ENCODE results near the gene MRPL22.
"Not testable (repeated sequence)": the region's sequence is repeated elsewhere in the genome, so short reads cannot be mapped to it uniquely, and the experiment has no call there.

Gene MRPL22

GRCh38 chr5:154943527-154943926, 2.7 kb downstream of the MRPL22 start:
- no peak for DNase-seq

GRCh38 chr5:154944716-154945115, 3.8 kb downstream of the MRPL22 start:
- no peak for DNase-seq

- DNase-seq = peak in 1 of 2 experiments; percentile 29
Observed at GRCh38 chr5:154945695-154946301, 4.9 kb downstream of the MRPL22 start.

GRCh38 chr5:154947778-154948177, 6.9 kb downstream of the MRPL22 start:
- DNase-seq = no peak

GRCh38 chr5:154948313-154948712, 7.4 kb downstream of the MRPL22 start:
- no peak for DNase-seq

- DNase-seq = no peak
Observed at GRCh38 chr5:154949781-154950180, 8.9 kb downstream of the MRPL22 start.

- DNase-seq = no peak
Observed at GRCh38 chr5:154956712-154957111, 15.8 kb downstream of the MRPL22 start.

- no peak for DNase-seq
Observed at GRCh38 chr5:154962494-154962893, 21.6 kb downstream of the MRPL22 start.

- no peak for DNase-seq
Observed at GRCh38 chr5:154966081-154966841, 25.4 kb downstream of the MRPL22 start.

GRCh38 chr5:154966874-154967273, 26.0 kb downstream of the MRPL22 start:
- DNase-seq = no peak

GRCh38 chr5:154967421-154968024, 26.6 kb downstream of the MRPL22 start:
- peak in 1 of 2 experiments; percentile 29 for DNase-seq

- no peak for DNase-seq
Observed at GRCh38 chr5:154968953-154969352, 28.1 kb downstream of the MRPL22 start.

- no peak for DNase-seq
Observed at GRCh38 chr5:154970759-154971158, 29.9 kb downstream of the MRPL22 start.

- DNase-seq = no peak
Observed at GRCh38 chr5:154971501-154971900, 30.6 kb downstream of the MRPL22 start.

- DNase-seq = peak in 1 of 2 experiments; percentile 68
Observed at GRCh38 chr5:154972476-154973080, 31.7 kb downstream of the MRPL22 start.

- DNase-seq = not testable (repeated sequence)
Observed at GRCh38 chr5:154976082-154976481, 35.2 kb downstream of the MRPL22 start.

GRCh38 chr5:154977409-154977808, 36.5 kb downstream of the MRPL22 start:
- DNase-seq = no peak

- DNase-seq = not testable (repeated sequence)
Observed at GRCh38 chr5:154978294-154978693, 37.4 kb downstream of the MRPL22 start.

- DNase-seq = no peak
Observed at GRCh38 chr5:154984946-154985516, 44.2 kb downstream of the MRPL22 start.

GRCh38 chr5:154986151-154986550, 45.3 kb downstream of the MRPL22 start:
- no peak for DNase-seq

GRCh38 chr5:154989626-154990025, 48.8 kb downstream of the MRPL22 start:
- no peak for DNase-seq

- DNase-seq = no peak
Observed at GRCh38 chr5:154993461-154993860, 52.6 kb downstream of the MRPL22 start.

- DNase-seq = peak in 1 of 2 experiments; percentile 8
Observed at GRCh38 chr5:154995679-154996078, 54.8 kb downstream of the MRPL22 start.

Measured in NCI-H526 (cell line).